CD4-positive, alpha-beta T cell treated with Interleukin-6 for 4 hours (primary cell): ENCODE data around the gene ANK3.
"Not testable (repeated sequence)": the region's sequence is repeated elsewhere in the genome, so short reads cannot be mapped to it uniquely, and the experiment has no call there.

Experiments
- DNase-seq: peaks from one replicate; pipeline ENCODE4 v3.0.0-alpha.2; 2020; ENCODE audit warnings: mixed read lengths

ANK3 gene

DNA sequence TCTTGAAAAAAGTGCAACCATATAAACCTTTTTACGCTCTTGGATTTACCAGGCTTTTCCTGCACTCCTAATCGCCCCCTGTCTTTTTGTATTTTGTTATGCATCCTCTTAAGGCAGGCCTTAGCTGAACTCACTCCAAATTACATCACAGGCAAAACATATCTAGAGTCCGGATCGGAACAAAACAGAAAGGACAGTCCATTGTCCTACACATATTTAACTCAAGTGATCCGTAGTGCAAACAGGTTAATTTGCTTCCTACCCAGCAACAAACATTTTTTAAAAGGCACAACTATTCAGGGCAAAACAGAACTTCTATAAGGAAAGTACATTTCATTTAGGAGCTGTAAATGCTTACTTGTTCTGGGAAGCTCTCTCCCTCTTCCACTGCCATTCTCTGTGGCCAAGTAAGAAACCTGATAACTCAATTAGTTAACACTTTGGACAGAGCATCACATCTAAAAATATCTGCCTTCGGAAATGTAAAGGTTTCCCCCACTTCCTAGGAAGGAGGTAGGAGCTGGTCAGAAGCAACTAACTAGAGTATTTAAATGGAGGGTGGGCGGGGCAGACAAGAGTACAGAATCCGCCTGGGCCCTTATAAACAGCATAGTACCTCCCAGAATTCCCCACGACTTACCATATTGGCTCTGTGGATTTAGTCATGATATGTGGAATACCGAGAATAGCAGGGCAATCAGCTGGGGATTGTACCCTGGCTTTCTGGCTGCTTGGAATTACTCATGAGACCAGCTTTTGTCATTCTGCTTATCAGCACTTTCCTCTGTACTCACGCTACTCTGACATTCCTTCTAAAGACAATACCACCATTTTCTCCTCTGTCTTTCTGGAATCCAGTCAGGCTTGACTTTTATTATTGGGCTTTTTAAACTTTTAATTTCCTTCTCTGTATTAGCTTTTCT, 89.5 kb downstream of the ANK3 start:
- DNase-seq, result no peak

DNA sequence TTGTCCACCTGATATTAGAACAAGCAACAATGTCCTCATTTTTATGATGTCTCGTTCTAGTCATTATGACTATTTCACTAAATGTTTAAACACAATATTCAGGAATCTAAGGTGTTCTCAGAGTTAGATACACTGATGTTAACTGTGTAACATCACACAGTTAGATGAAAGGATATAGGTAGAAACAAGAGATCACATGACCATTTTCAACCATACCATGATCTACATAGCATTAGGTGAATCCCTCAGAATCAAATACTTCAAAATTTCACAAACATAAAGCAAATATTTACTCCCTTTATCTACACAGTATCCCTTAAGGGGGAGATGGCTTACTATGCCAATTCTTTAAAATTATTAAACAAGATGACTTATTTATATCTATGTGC, 90.3 kb downstream of the ANK3 start:
- DNase-seq, result no peak

- DNase-seq, result no peak
Observed at GRCh38 chr10:60298408-60299389, 91.0 kb downstream of the ANK3 start.

DNA sequence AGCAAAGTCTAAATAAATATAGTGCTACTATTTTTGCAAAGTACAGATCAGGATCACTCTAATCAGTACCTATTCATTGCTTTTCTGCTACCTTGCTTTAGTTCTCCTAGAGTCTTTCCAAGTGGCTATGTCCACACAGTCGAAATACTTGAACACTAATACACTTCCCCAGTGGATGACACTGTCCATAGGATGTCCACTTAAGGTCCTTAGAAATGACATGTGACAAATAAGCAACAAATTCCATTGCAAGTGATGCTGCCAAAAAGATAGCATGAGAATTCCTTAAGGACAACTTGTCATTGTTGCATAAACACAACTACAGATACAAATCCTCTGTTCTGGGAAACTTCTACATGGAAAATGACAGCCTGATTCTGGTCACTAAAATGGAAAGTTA, 93.6 kb downstream of the ANK3 start:
- DNase-seq, result no peak

DNA sequence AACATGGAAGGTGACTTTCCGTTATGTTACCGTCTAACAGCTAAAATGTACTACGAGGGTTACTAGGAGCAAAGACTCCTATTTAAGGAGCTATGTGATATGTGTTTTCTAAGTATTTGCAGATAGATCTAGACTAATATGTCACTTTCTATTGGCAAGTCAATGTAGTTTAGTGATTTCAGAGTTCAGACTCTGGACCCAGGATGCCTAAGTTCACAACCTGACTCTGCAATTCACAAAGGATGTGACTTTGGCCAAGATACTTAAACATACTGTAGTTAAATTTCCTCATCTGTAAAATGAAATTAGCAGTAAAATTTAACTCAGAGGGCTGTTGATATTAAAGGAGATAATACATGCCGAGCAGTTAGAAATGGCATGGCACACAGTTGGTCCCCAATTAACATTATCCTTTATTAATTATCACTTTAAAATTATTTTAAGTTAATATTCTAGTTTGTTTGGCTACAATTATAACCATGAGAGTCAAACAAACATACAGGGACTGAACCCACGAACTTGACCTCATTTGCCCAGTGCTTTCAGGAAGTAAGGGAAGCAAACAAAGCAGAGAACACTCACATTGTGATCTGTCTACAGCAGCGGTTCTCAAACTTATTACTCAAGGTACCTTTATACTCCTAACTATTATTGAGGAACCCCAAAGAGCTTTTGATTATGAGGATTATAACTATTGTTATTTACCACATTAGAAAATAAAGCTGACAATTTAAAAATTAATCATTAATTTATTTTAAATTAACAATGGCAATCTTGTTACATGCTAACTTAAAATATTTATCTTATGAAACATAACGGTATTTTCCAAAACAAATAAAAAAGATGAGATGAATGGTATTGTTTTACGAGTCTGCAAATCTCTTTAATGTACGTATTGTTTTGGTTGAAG, 94.4 kb downstream of the ANK3 start:
- no peak for DNase-seq

- no peak for DNase-seq
Observed at GRCh38 chr10:60293581-60294175, 96.0 kb downstream of the ANK3 start.

- no peak for DNase-seq
Observed at GRCh38 chr10:60292998-60293397, 96.7 kb downstream of the ANK3 start.

DNA sequence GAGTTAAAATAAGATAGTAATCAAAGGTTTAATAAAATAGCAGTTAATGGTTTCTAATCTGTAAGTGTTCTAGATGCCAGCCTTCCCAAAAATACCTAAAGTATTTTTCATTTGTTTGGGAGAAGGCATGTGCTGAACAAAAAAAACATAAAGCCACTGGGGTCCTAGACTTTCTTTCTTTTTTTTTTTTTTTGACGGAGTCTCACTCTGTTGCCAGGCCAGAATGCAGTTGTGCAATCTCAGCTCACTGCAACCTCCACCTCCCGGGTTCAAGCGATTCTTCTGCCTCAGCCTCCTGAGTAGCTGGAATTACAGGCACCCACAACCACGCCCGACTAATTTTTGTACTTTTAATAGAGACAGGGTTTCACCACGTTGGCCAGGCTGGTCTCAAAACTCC, 97.1 kb downstream of the ANK3 start:
- DNase-seq, result not testable (repeated sequence)

- no peak for DNase-seq
Observed at GRCh38 chr10:60291344-60291930, 98.2 kb downstream of the ANK3 start.

- no peak for DNase-seq
Observed at GRCh38 chr10:60290558-60290957, 99.1 kb downstream of the ANK3 start.

- DNase-seq, result no peak
Observed at GRCh38 chr10:60289800-60290199, 99.9 kb downstream of the ANK3 start.

DNA sequence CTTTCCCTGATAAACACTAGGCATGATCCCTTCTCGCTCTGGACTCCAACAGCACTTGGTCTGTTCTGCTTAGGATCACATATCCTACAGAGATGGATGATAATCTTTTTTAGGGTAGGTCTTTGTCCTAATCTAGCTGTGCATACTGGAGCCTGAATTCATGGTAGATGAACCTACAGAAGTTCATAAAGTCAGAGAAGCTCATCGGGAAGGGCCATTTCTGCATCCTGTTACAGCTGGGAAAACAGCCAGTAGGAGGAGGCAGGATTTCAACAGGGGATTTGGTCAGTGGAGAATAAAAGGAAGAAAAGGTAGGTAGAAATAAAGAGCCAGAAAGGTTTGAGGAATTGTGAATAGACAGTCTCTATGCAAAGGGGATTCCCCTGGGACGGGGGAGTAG, 101.4 kb downstream of the ANK3 start:
- DNase-seq, result no peak

DNA sequence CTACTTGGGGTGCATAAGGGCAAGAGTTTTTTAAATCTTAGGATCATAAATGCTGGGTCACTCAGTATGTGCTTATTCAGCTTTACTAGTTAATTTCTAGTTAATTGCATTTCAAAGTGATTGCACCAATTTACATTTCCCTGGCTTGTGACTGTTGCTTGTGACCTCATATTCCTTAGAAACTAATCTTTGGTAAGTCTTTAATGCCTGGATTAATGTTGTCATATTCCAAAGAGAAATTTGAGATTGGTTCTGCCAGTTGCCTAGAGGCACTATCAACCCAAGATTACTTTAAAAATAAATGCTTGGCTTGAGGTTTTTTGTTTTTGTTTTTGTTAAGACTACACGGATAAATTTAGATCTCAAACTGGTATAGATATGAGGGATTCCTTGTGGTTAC, 103.1 kb downstream of the ANK3 start:
- no peak for DNase-seq

GRCh38 chr10:60283397-60283796, 106.3 kb downstream of the ANK3 start:
- no peak for DNase-seq

DNA sequence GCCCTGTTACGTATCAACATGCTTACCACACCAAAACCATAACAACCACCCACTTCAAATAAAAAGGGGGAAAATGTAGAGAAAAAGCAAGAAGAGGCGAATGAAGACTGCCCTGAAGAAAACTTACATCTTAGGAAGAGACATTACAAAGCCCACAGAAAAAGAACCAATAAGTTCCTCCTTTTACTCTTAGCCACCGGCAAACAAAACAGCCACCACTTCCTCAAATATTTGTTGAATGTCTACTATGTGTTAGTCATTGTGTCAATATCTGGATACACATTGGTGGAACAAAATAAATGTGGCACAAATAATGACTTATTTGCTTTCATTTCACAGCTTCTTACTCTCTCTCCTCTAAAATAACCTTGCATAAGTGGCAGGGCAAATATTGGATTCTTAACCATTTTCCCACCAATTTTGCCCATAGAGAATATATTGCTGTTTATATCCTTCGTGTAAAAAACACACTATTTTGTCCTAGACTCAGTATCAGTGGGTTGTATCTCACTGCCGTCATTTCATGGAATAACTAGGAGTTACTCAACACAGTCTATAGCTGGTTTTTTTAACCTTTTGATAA, 106.8 kb downstream of the ANK3 start:
- DNase-seq, result no peak

DNA sequence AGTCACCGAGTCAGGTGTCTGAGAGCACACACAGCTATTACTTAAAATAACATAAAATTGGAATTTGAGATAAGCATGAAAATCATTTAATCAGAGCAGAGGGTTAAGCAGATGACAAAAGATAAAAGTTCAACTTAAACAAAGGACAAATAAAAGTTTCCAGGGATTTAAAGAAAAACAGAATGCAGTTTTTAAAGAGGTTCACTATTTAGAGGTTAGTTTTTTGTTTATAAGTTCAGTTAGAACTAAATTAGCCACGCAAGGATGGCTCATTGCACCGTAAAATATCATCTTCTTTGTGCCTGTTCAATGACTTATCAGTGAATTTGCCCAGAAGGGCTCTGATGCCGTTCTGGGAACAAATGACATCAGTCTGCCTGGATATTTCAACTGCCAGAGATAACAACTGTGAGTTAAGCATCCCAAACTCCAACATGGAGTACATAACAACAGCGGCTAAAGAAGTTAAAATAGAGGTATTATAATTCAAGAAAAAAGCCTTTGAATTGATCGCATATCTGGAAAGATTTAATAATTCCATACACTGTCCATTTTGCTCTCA, 107.8 kb downstream of the ANK3 start:
- no peak for DNase-seq

GRCh38 chr10:60281331-60281730, 108.3 kb downstream of the ANK3 start:
- DNase-seq, result no peak

DNA sequence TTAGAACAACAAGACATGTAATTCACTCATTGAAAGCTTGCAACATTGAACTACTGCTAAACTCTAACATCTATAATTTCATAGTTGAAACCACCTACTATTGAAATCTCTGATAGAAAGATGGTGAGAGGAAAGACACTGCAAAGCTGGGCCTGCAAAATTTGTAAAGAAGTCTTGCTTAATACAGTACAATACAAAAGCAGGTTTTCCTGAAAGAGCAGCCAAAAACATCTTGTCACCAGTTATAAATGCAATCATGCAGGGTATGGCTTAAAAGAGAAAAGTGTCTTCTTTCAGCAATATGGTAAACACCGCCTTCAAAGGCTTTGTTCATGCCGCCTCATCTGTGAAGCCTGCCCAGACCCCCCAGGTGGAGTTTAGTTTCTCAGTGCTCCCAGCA, 109.2 kb downstream of the ANK3 start:
- no peak for DNase-seq

- no peak for DNase-seq
Observed at GRCh38 chr10:60277656-60278055, 112.0 kb downstream of the ANK3 start.

DNA sequence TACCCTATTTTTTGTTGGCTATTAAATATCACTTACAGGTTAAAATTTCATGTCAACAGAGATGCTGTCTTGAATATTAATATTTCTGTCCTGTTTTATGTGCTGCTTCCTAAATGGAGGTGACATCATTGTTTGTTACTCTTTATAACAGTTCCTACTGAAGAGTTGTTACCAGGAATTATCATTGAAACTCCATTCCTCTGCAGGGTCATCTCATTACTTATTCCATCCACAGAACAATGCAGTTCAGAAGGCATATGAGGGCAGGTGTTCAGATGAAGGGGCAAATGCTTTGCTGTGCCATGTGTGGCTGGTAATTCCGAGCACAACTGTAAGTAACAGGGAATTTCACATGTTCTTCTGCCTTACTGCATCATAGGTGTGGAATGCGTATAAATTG, 113.4 kb downstream of the ANK3 start:
- DNase-seq, result no peak
